ENCODE results near the gene SYNPO2. TPM values are rescaled to one million over a fixed set of nuclear protein-coding genes. Genes with fewer than 3 reads are reported as not detected.
"Not testable (repeated sequence)": the region's sequence is repeated elsewhere in the genome, so short reads cannot be mapped to it uniquely, and the experiment has no call there.

Gene SYNPO2
- total RNA-seq, 3 donors from 2014 or later: 18.9 to 804 (median 91.1) TPM

GRCh38 chr4:119010909-119011606, 122.4 kb downstream of the SYNPO2 start:
- DNase-seq: no peak

GRCh38 chr4:119011607-119011988, 122.9 kb downstream of the SYNPO2 start:
- no peaks in the 10 kb centered on the region for H3K4me1 ChIP-seq (ENCODE audit: low read depth)
- no peak for ATAC-seq
- no peak for TF ChIP-seq CTCF (IDR thresholded peaks at IDR 0.05)
- no peaks in the 10 kb centered on the region for H3K36me3 ChIP-seq (ENCODE audit: low read depth)
- DNase-seq: no peak
- no peaks in the 10 kb centered on the region for H3K9me3 ChIP-seq
- H3K4me3 ChIP-seq: no peak overlapping the region
- intact Hi-C loops (cut with DNase I, micrococcal nuclease): no loop called here

More at GRCh38 chr4:119010909-119011606, 122.4 kb downstream of the SYNPO2 start:
- Histone ChIP-seq H3K4me1 (ENCODE audit: low read depth) (no peaks in the 10 kb centered on the region), H3K4me3 (no peak overlapping the region), H3K36me3 (ENCODE audit: low read depth) (no peaks in the 10 kb centered on the region), H3K9me3 (no peaks in the 10 kb centered on the region)
- intact Hi-C loops (cut with DNase I, micrococcal nuclease): no loop called here
- no peak for TF ChIP-seq CTCF (IDR thresholded peaks at IDR 0.05)
- no peak for ATAC-seq

- no peak for ATAC-seq
- TF ChIP-seq CTCF (IDR thresholded peaks at IDR 0.05): no peak
- Histone ChIP-seq H3K4me3 (no peak overlapping the region), H3K9me3 (no peaks in the 10 kb centered on the region), H3K4me1 (ENCODE audit: low read depth) (no peaks in the 10 kb centered on the region), H3K36me3 (ENCODE audit: low read depth) (no peaks in the 10 kb centered on the region)
- intact Hi-C loops (cut with DNase I, micrococcal nuclease): no loop called here
- no peak for DNase-seq
Observed at GRCh38 chr4:119014658-119015057, 126.0 kb downstream of the SYNPO2 start.

GRCh38 chr4:119016636-119017035, 128.0 kb downstream of the SYNPO2 start:
- ATAC-seq: peak; percentile 29
- no peak for DNase-seq
- H3K9me3 ChIP-seq: no peaks in the 10 kb centered on the region
- no peak for TF ChIP-seq CTCF (IDR thresholded peaks at IDR 0.05)
- no peak overlapping the region for H3K4me3 ChIP-seq
- H3K4me1 ChIP-seq (ENCODE audit: low read depth): no peaks in the 10 kb centered on the region
- no peaks in the 10 kb centered on the region for H3K36me3 ChIP-seq (ENCODE audit: low read depth)
- intact Hi-C loops (cut with DNase I, micrococcal nuclease): no loop called here

- no peak for TF ChIP-seq CTCF (IDR thresholded peaks at IDR 0.05)
- DNase-seq: no peak
- no peak overlapping the region for H3K4me3 ChIP-seq
- no peaks in the 10 kb centered on the region for H3K9me3 ChIP-seq
- no peaks in the 10 kb centered on the region for H3K4me1 ChIP-seq (ENCODE audit: low read depth)
- intact Hi-C loops (cut with DNase I, micrococcal nuclease): no loop called here
- no peak for ATAC-seq
- H3K36me3 ChIP-seq (ENCODE audit: low read depth): no peaks in the 10 kb centered on the region
Observed at GRCh38 chr4:119017636-119018035, 129.0 kb downstream of the SYNPO2 start.

- Histone ChIP-seq H3K9me3 (no peaks in the 10 kb centered on the region), H3K36me3 (ENCODE audit: low read depth) (no peaks in the 10 kb centered on the region), H3K4me1 (ENCODE audit: low read depth) (peaks cover 2% of the 10 kb centered on the region), H3K4me3 (no peak overlapping the region)
- DNase-seq: no peak
- intact Hi-C loops (cut with DNase I, micrococcal nuclease): no loop called here
- no peak for ATAC-seq
- TF ChIP-seq CTCF (IDR thresholded peaks at IDR 0.05): no peak
Observed at GRCh38 chr4:119020158-119020557, 131.5 kb downstream of the SYNPO2 start.

- ATAC-seq; intact Hi-C loops (cut with DNase I, micrococcal nuclease); H3K4me3 ChIP-seq; H3K9me3 ChIP-seq; DNase-seq; H3K4me1 ChIP-seq (ENCODE audit: low read depth); H3K36me3 ChIP-seq (ENCODE audit: low read depth): not testable (repeated sequence)
Observed at GRCh38 chr4:119022520-119022919, 133.9 kb downstream of the SYNPO2 start.

Data from mucosa of descending colon (tissue), 3 donors.